Measurements from ENCODE around the gene STMN1. TPM values are rescaled to one million over a fixed set of nuclear protein-coding genes. Genes with fewer than 3 reads are reported as not detected.

STMN1 gene
- total RNA-seq, 1 donor from 2014 or later, result 25.6 TPM

GRCh38 chr1:25888426-25888987, 17.7 kb downstream of the STMN1 start:
- H3K27me3 Mint-ChIP-seq, result no peaks in the 10 kb centered on the region
- POLR2A ChIA-PET, result no interaction called here
- no peak for TF ChIP-seq CTCF (IDR thresholded peaks at IDR 0.05)
- no peaks in the 10 kb centered on the region for H3K4me1 Mint-ChIP-seq
- H3K4me3 Mint-ChIP-seq, result no peak overlapping the region
- ATAC-seq (ENCODE audit: low read depth) (no peak), DNase-seq (no peak)
- no peaks in the 10 kb centered on the region for H3K36me3 Mint-ChIP-seq (ENCODE audit: low read depth)
- H3K9me3 Mint-ChIP-seq, result no peaks in the 10 kb centered on the region
- CTCF ChIA-PET, result no interaction called here
- intact Hi-C loops (cut with micrococcal nuclease), result no loop called here
- no peak overlapping the region for H3K27ac Mint-ChIP-seq

- DNase-seq, result no peak
- no peak for ATAC-seq (ENCODE audit: low read depth)
- Mint-ChIP-seq H3K9me3 (no peaks in the 10 kb centered on the region), H3K27me3 (no peaks in the 10 kb centered on the region), H3K27ac (no peak overlapping the region), H3K4me3 (no peak overlapping the region), H3K36me3 (ENCODE audit: low read depth) (no peaks in the 10 kb centered on the region), H3K4me1 (no peaks in the 10 kb centered on the region)
- TF ChIP-seq CTCF (IDR thresholded peaks at IDR 0.05), result no peak
- intact Hi-C loops (cut with micrococcal nuclease), result no loop called here
- CTCF ChIA-PET, result no interaction called here
- POLR2A ChIA-PET, result no interaction called here
Measured at GRCh38 chr1:25885602-25886001, 20.6 kb downstream of the STMN1 start.

- Mint-ChIP-seq H3K9me3 (no peaks in the 10 kb centered on the region), H3K27me3 (no peaks in the 10 kb centered on the region), H3K27ac (no peak overlapping the region), H3K4me3 (no peak overlapping the region), H3K36me3 (ENCODE audit: low read depth) (no peaks in the 10 kb centered on the region), H3K4me1 (no peaks in the 10 kb centered on the region)
- intact Hi-C loops (cut with micrococcal nuclease), result no loop called here
- CTCF ChIA-PET, result no interaction called here
- no peak for ATAC-seq (ENCODE audit: low read depth)
- DNase-seq, result no peak
- no peak for TF ChIP-seq CTCF (IDR thresholded peaks at IDR 0.05)
- POLR2A ChIA-PET, result no interaction called here
Measured at GRCh38 chr1:25881266-25881665, 25.0 kb downstream of the STMN1 start.

- H3K27ac Mint-ChIP-seq, result no peak overlapping the region
- CTCF ChIA-PET, result no interaction called here
Measured at GRCh38 chr1:25880518-25880917, 25.7 kb downstream of the STMN1 start.

GRCh38 chr1:25879675-25880074, 26.5 kb downstream of the STMN1 start:
- no peak overlapping the region for H3K27ac Mint-ChIP-seq
- no peaks in the 10 kb centered on the region for H3K9me3 Mint-ChIP-seq
- ChIA-PET CTCF (interaction anchor here (1.0 kb wide), 1 partner anchor 16 kb away, joined by 3 read pairs; no protein-coding TSS in a partner anchor), POLR2A (no interaction called here)
- no peak for ATAC-seq (ENCODE audit: low read depth)
- peaks cover 9% of the 10 kb centered on the region for H3K4me1 Mint-ChIP-seq
- DNase-seq, result no peak
- H3K36me3 Mint-ChIP-seq (ENCODE audit: low read depth), result no peaks in the 10 kb centered on the region
- H3K4me3 Mint-ChIP-seq, result no peak overlapping the region
- no peaks in the 10 kb centered on the region for H3K27me3 Mint-ChIP-seq
- TF ChIP-seq CTCF (IDR thresholded peaks at IDR 0.05), result no peak
- intact Hi-C loops (cut with micrococcal nuclease), result loop anchor here (10.0 kb wide), 2 partner anchors 355 to 1235 kb away; partner anchors contain the start of genes CEP85 and SRRM1

More at GRCh38 chr1:25880518-25880917, 25.7 kb downstream of the STMN1 start:
- ATAC-seq (ENCODE audit: low read depth) (no peak), DNase-seq (no peak)
- Mint-ChIP-seq H3K4me1 (peaks cover 4% of the 10 kb centered on the region), H3K27me3 (no peaks in the 10 kb centered on the region), H3K36me3 (ENCODE audit: low read depth) (no peaks in the 10 kb centered on the region), H3K9me3 (no peaks in the 10 kb centered on the region), H3K4me3 (no peak overlapping the region)
- no peak for TF ChIP-seq CTCF (IDR thresholded peaks at IDR 0.05)
- POLR2A ChIA-PET, result no interaction called here
- intact Hi-C loops (cut with micrococcal nuclease), result no loop called here

Measured in activated B cell treated with CpG ODN at 0.5 μM for 24 hours (primary cell).